NT2/D1 (cell line): ENCODE measurements around the gene PEX5L.

ENCODE experiments used
- DNase-seq: peaks from one replicate; pipeline ENCODE4 v3.0.0-alpha.2; 2011; ENCODE audit warnings: low read depth, low spot score
- H3K27me3 ChIP-seq: 2 replicates; pipeline ENCODE4 v1.6.0; 2011; ENCODE audit warnings: mild to moderate bottlenecking; ENCODE audit not compliant: insufficient read length, insufficient read depth
- H3K36me3 ChIP-seq: 2 replicates; pipeline ENCODE4 v1.6.1; 2011; ENCODE audit warnings: mild to moderate bottlenecking, low read length, mixed read lengths; ENCODE audit not compliant: insufficient read depth, insufficient read length
- H3K4me1 ChIP-seq: 2 replicates; pipeline ENCODE4 v1.5.1; 2011; ENCODE audit not compliant: insufficient read depth, insufficient read length
- H3K4me3 ChIP-seq: 2 replicates; pipeline ENCODE4 v1.5.1; 2011; ENCODE audit warnings: low read depth; ENCODE audit not compliant: insufficient read length
- H3K9ac ChIP-seq: 2 replicates; pipeline ENCODE4 v1.6.0; 2011; ENCODE audit warnings: low read depth; ENCODE audit not compliant: insufficient read length
- H3K9me3 ChIP-seq: 2 replicates; pipeline ENCODE4 v1.5.1; 2011; ENCODE audit warnings: mild to moderate bottlenecking, low read length; ENCODE audit not compliant: insufficient read depth
- SUZ12 ChIP-seq: IDR thresholded peaks from 2 replicates; pipeline ENCODE4 v1.6.1; 2011; ENCODE audit not compliant: insufficient read length, insufficient read depth; ENCODE audit errors: extremely low read depth
- YY1 ChIP-seq: IDR thresholded peaks from 2 replicates; pipeline ENCODE4 v1.6.1; 2011; ENCODE audit not compliant: insufficient read length, insufficient read depth
- ZNF274 ChIP-seq: IDR thresholded peaks from 2 replicates; pipeline ENCODE4 v1.6.1; 2011; ENCODE audit warnings: mild to moderate bottlenecking, low read depth, low read length

PEX5L gene

GRCh38 chr3:179840985-179841384, 195.8 kb downstream of the PEX5L start:
- Histone ChIP-seq H3K4me3 (no peak overlapping the region), H3K27me3 (no peaks in the 10 kb centered on the region), H3K9ac (no peak overlapping the region), H3K36me3 (no peaks in the 10 kb centered on the region), H3K4me1 (no peaks in the 10 kb centered on the region), H3K9me3 (no peaks in the 10 kb centered on the region)
- TF ChIP-seq ZNF274, result no peak
- no peak for TF ChIP-seq YY1
- TF ChIP-seq SUZ12, result no peak
- DNase-seq, result no peak

DNA sequence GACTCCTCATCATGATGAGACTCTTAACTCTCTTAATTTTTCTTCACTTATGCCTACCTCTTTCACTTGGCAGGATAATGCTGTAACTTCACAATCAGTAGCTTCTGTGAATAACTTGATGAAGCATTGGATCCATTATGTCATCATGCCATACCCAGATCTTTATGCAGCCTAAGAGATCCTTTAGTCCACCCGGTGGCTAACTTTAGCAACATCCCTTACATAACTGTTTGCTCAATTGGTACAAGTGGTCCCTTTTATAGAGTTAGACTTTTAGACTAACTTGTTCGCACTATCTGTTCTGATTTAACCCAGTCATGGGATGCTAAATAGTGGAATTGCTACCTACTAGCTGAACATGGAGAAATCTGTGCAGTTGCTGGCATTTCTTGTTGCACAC, 199.4 kb downstream of the PEX5L start:
- Histone ChIP-seq H3K4me1 (no peaks in the 10 kb centered on the region), H3K9ac (no peak overlapping the region), H3K36me3 (no peaks in the 10 kb centered on the region), H3K27me3 (no peaks in the 10 kb centered on the region), H3K4me3 (no peak overlapping the region), H3K9me3 (no peaks in the 10 kb centered on the region)
- DNase-seq, result no peak
- TF ChIP-seq SUZ12 (no peak), YY1 (no peak), ZNF274 (no peak)

- Histone ChIP-seq H3K4me3 (no peak overlapping the region), H3K36me3 (no peaks in the 10 kb centered on the region), H3K9ac (no peak overlapping the region), H3K27me3 (no peaks in the 10 kb centered on the region), H3K9me3 (no peaks in the 10 kb centered on the region), H3K4me1 (no peaks in the 10 kb centered on the region)
- DNase-seq, result no peak
- no peak for TF ChIP-seq ZNF274
- TF ChIP-seq YY1, result no peak
- no peak for TF ChIP-seq SUZ12
These were observed 203.4 kb downstream of the PEX5L start for GRCh38 chr3:179833294-179833693.

DNA sequence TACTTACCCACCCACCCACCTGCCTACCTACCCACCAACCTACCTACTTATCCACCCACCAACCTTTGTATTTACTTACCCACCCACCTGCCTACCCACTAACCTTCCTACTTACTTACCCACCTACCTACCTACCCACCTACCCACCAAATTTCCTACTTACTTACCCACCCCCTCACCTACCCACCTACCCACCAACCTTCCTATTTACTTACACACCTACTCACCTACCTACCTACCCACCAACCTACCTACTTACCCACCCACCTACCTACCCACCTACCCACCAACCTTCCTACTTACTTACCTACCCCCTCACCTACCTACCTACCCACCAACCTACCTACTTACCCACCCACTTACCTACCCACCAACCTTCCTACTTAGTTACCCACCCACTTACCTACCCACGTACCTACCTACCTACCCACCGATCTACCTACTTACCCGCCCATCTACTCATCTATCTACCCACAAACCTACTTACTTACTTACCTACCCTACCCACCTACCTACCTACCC, 204.3 kb downstream of the PEX5L start:
- no peak overlapping the region for H3K4me3 ChIP-seq
- H3K36me3 ChIP-seq, result no peaks in the 10 kb centered on the region
- no peak overlapping the region for H3K9ac ChIP-seq
- DNase-seq, result no peak
- TF ChIP-seq SUZ12 (no peak), YY1 (no peak), ZNF274 (no peak)
- no peaks in the 10 kb centered on the region for H3K9me3 ChIP-seq
- H3K4me1 ChIP-seq, result no peaks in the 10 kb centered on the region
- H3K27me3 ChIP-seq, result no peaks in the 10 kb centered on the region

DNA sequence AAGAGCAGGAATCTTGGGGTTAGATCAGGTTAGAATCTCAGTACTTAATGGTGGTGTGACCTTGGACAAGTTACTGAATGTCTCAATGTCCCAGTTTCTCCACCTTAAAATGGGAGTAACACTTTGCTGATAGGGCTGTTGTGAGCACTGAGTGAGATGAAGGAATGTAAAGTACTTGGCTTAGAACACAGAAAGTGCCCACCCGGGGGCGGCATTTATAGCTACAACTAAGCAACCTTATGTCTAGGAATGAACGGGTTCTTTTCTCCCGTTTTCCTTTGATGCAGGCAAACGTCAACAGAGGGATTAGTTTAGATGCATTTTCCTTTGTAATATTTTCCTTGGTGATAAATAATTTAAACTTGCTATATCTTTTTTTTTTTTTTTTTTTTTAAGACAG, 207.3 kb downstream of the PEX5L start:
- no peaks in the 10 kb centered on the region for H3K9me3 ChIP-seq
- no peaks in the 10 kb centered on the region for H3K4me1 ChIP-seq

GRCh38 chr3:179828738-179829137, 208.0 kb downstream of the PEX5L start:
- no peak overlapping the region for H3K4me3 ChIP-seq
- no peak for DNase-seq
- H3K27me3 ChIP-seq, result no peaks in the 10 kb centered on the region
- TF ChIP-seq ZNF274 (no peak), YY1 (no peak), SUZ12 (no peak)
- H3K9ac ChIP-seq, result no peak overlapping the region
- no peaks in the 10 kb centered on the region for H3K36me3 ChIP-seq
- no peaks in the 10 kb centered on the region for H3K9me3 ChIP-seq
- H3K4me1 ChIP-seq, result no peaks in the 10 kb centered on the region

More for the DNA sequence above, 207.3 kb downstream of the PEX5L start:
- peak; percentile 16 for DNase-seq
- Histone ChIP-seq H3K27me3 (no peaks in the 10 kb centered on the region), H3K36me3 (no peaks in the 10 kb centered on the region), H3K9ac (no peak overlapping the region), H3K4me3 (no peak overlapping the region)
- TF ChIP-seq SUZ12, result no peak
- no peak for TF ChIP-seq YY1
- no peak for TF ChIP-seq ZNF274

GRCh38 chr3:179826247-179826637, 210.5 kb downstream of the PEX5L start:
- DNase-seq, result no peak
- no peak overlapping the region for H3K9ac ChIP-seq
- H3K4me3 ChIP-seq, result no peak overlapping the region
- TF ChIP-seq ZNF274, result no peak
- no peak for TF ChIP-seq YY1
- TF ChIP-seq SUZ12, result no peak
- no peaks in the 10 kb centered on the region for H3K27me3 ChIP-seq
- H3K4me1 ChIP-seq, result no peaks in the 10 kb centered on the region
- no peaks in the 10 kb centered on the region for H3K36me3 ChIP-seq
- no peaks in the 10 kb centered on the region for H3K9me3 ChIP-seq
